ENCODE data around the gene FUNDC2. TPM values are rescaled to one million over a fixed set of nuclear protein-coding genes. Genes with fewer than 3 reads are reported as not detected.

Gene FUNDC2
- total RNA-seq, 1 donor from 2014 or later, result 50.8 TPM

GRCh38 chrX:155108427-155108826 is 81.8 kb downstream of the FUNDC2 start:
- H3K27me3 ChIP-seq (ENCODE audit: control insufficient read depth, insufficient read depth, low read length), result no peaks in the 10 kb centered on the region
- no peak for TF ChIP-seq CTCF (IDR thresholded peaks at IDR 0.05; ENCODE audit: insufficient read depth, low read length, severe bottlenecking)
- DNase-seq (ENCODE audit: low read depth) (no peak), FAIRE-seq (no peak)
- no peaks in the 10 kb centered on the region for H3K36me3 ChIP-seq (ENCODE audit: control insufficient read depth, insufficient read depth, low read length)
- H3K4me3 ChIP-seq (ENCODE audit: low read depth, low read length), result no peak overlapping the region

Other genes with a start within 250 kb of the FUNDC2 start
- gene MPP1, start 221.4 kb upstream of the FUNDC2 start, total RNA-seq, result 1.1 and 2.2 TPM in 2 replicates
- gene SMIM9, start 192.2 kb upstream of the FUNDC2 start, total RNA-seq, result not detected in 2 replicates
- gene F8A1, start 140.5 kb upstream of the FUNDC2 start, total RNA-seq, result 0.64 and 0.79 TPM in 2 replicates
- gene F8, start 4.1 kb upstream of the FUNDC2 start, total RNA-seq, result 0.26 and 0.64 TPM in 2 replicates
- gene CMC4, start 44.3 kb downstream of the FUNDC2 start, total RNA-seq, result 6.8 and 16.1 TPM in 2 replicates
- 1.8 and 29.3 TPM in 2 replicates for gene MTCP1, start 44.3 kb downstream of the FUNDC2 start, total RNA-seq
- gene BRCC3, start 44.7 kb downstream of the FUNDC2 start, total RNA-seq, result 9.3 and 10.0 TPM in 2 replicates
- 69.0 and 80.4 TPM in 2 replicates for gene VBP1, start 189.6 kb downstream of the FUNDC2 start, total RNA-seq
- gene RAB39B, start 237.6 kb downstream of the FUNDC2 start, total RNA-seq, result 0.26 and 2.6 TPM in 2 replicates

Measured in bronchial epithelial cell (primary cell).